HCT116 (cell line): ENCODE data around the gene HSPA2. TPM values are rescaled to one million over a fixed set of nuclear protein-coding genes. Genes with fewer than 3 reads are reported as not detected.

Experiments
- ATAC-seq: fragments of 200-7000 bp; cut with Tn5 transposase; 2 replicates; pipeline ENCODE4 v1.9.1; 2020; ENCODE audit warnings: mild to moderate bottlenecking, moderate library complexity
- BruUV-seq: library from RNA; stranded (reverse); fragments of 400-500 nt; replicated peaks from 2 replicates; lab custom pipeline; 2021; lab: Mats Ljungman, UMichigan
- CTCF ChIA-PET: fragments of 300-600 bp; sonication (Branson Sonifier 250); formaldehyde crosslinking; loops from one replicate; lab custom pipeline; 2021; ENCODE audit warnings: antibody characterized with exemption; lab: Charles Lee
- POLR2A ChIA-PET: fragments of 300-600, 350-600 bp; sonication (Branson Sonifier 250); formaldehyde crosslinking; loops from one replicate; lab custom pipeline; 2021; ENCODE audit warnings: antibody characterized with exemption; lab: Charles Lee
- RAD21 ChIA-PET, 2 experiments: fragments of 300-600 bp; sonication (Branson Sonifier 250); formaldehyde crosslinking; loops; one replicate each; lab custom pipeline; 2023; ENCODE audit warnings: low total read pairs in 2 of 2; ENCODE audit not compliant: uncharacterized antibody in 2 of 2, unreplicated experiment in 2 of 2, low non-redundant PET in 1 of 2; lab: Charles Lee
- DNase-seq: peaks from one replicate; pipeline ENCODE4 v3.0.0-alpha.2; 2010; ENCODE audit warnings: low read depth, low spot score
- H2AFZ ChIP-seq: fragments of 200-600 bp; shearing (Covaris generic), sonication (generic); 2 replicates; pipeline ENCODE4 v1.6.1; 2017; ENCODE audit warnings: low read depth, mixed run types, mixed read lengths, antibody characterized with exemption, low read length; ENCODE audit not compliant: poor library complexity, severe bottlenecking
- H3K27ac ChIP-seq: 2 replicates; pipeline ENCODE4 v1.5.1; 2012; ENCODE audit warnings: low read depth, low read length
- H3K27me3 ChIP-seq: fragments of 200-600 bp; sonication (generic); 2 replicates; pipeline ENCODE4 v1.6.1; 2016; ENCODE audit warnings: mixed run types, low read length, mixed read lengths; ENCODE audit not compliant: insufficient read depth
- H3K36me3 ChIP-seq, 2 experiments: fragments of 200-500 bp in 1 of 2; fragments of 200-600 bp in 1 of 2; sonication (Bioruptor generic) in 1 of 2; sonication (generic) in 1 of 2; 2 replicates each; pipeline versions ENCODE4 v1.5.1 to v1.6.1; 2014 to 2016; ENCODE audit warnings: low read length in 2 of 2, inconsistent platforms in 1 of 2, mixed read lengths in 1 of 2, mixed run types in 1 of 2; ENCODE audit not compliant: insufficient read depth in 2 of 2, control insufficient read depth in 1 of 2
- H3K4me1 ChIP-seq, 2 experiments: fragments of 200-600 bp in 1 of 2; sonication (generic) in 1 of 2; 2 replicates each; pipeline versions ENCODE4 v1.5.1 to v1.6.1; 2012 to 2017; ENCODE audit warnings: low read length in 2 of 2, inconsistent platforms in 1 of 2, mild to moderate bottlenecking in 1 of 2, mixed read lengths in 1 of 2, mixed run types in 1 of 2, moderate library complexity in 1 of 2; ENCODE audit not compliant: insufficient read depth in 2 of 2, control insufficient read depth in 1 of 2
- H3K4me2 ChIP-seq: fragments of 200-600 bp; sonication (generic); 2 replicates; pipeline ENCODE4 v1.6.1; 2017; ENCODE audit warnings: mixed run types, low read length, mixed read lengths
- H3K4me3 ChIP-seq, 2 experiments: fragments of 200-600 bp in 1 of 2; sonication (generic) in 1 of 2; replicated peaks in 1 of 2; 2 replicates each; pipeline ENCODE4 v1.5.1; 2011 to 2016; ENCODE audit warnings: low read length in 2 of 2, control low read depth in 1 of 2, low read depth in 1 of 2, mild to moderate bottlenecking in 1 of 2, mixed read lengths in 1 of 2, mixed run types in 1 of 2
- H3K79me2 ChIP-seq: fragments of 200-600 bp; sonication (generic); 2 replicates; pipeline ENCODE4 v1.6.1; 2017; ENCODE audit warnings: mild to moderate bottlenecking, mixed run types, low read length, moderate library complexity, mixed read lengths; ENCODE audit not compliant: insufficient read depth
- H3K9ac ChIP-seq: fragments of 200-600 bp; sonication (generic); 2 replicates; pipeline ENCODE4 v1.6.1; 2016; ENCODE audit warnings: low read length, mixed read lengths
- H3K9me2 ChIP-seq: fragments of 200-600 bp; sonication (generic), shearing (Covaris generic); 2 replicates; pipeline ENCODE4 v1.6.1; 2017; ENCODE audit warnings: mixed run types, mild to moderate bottlenecking, moderate library complexity; ENCODE audit not compliant: insufficient read depth
- H3K9me3 ChIP-seq, 2 experiments: fragments of 200-500 bp in 1 of 2; fragments of 200-600 bp in 1 of 2; sonication (Bioruptor generic) in 1 of 2; sonication (generic) in 1 of 2; 2 replicates each; pipeline ENCODE4 v1.6.1; 2014 to 2017; ENCODE audit warnings: low read length in 2 of 2, mixed read lengths in 2 of 2, inconsistent platforms in 1 of 2, low read depth in 1 of 2, mild to moderate bottlenecking in 1 of 2, mixed run types in 1 of 2, moderate library complexity in 1 of 2; ENCODE audit not compliant: control insufficient read depth in 1 of 2, insufficient read depth in 1 of 2
- H4K20me1 ChIP-seq: fragments of 200-600 bp; sonication (generic), shearing (Covaris generic); 2 replicates; pipeline ENCODE4 v1.6.1; 2017; ENCODE audit warnings: mixed run types, mild to moderate bottlenecking, moderate library complexity; ENCODE audit not compliant: insufficient read depth
- CEBPB ChIP-seq: IDR thresholded peaks from 2 replicates; pipeline ENCODE4 v1.6.1; 2012; ENCODE audit warnings: low read depth
- EGR1 ChIP-seq: IDR thresholded peaks from 2 replicates; pipeline ENCODE4 v1.6.1; 2012; ENCODE audit warnings: low read depth
- ELF1 ChIP-seq: IDR thresholded peaks from 2 replicates; pipeline ENCODE4 v1.6.1; 2012; ENCODE audit warnings: low read depth, borderline replicate concordance
- EZH2 ChIP-seq: fragments of 200-600 bp; sonication (generic); IDR thresholded peaks from 2 replicates; pipeline ENCODE4 v1.6.1; 2017; ENCODE audit warnings: antibody characterized with exemption, mixed run types
- EZH2phosphoT487 ChIP-seq: fragments of 200-600 bp; IDR thresholded peaks from 2 replicates; pipeline ENCODE4 v1.6.1; 2018; ENCODE audit warnings: antibody characterized with exemption, borderline replicate concordance
- FOSL1 ChIP-seq: IDR thresholded peaks from 2 replicates; pipeline ENCODE4 v1.6.1; 2012; ENCODE audit warnings: low read depth
- JUND ChIP-seq: IDR thresholded peaks from 2 replicates; pipeline ENCODE4 v1.6.1; 2012
- POLR2AphosphoS5 ChIP-seq: IDR thresholded peaks from 2 replicates; pipeline ENCODE4 v1.6.1; 2011; ENCODE audit warnings: mild to moderate bottlenecking, low read depth, low read length, moderate library complexity
- RAD21 ChIP-seq: IDR thresholded peaks from 2 replicates; pipeline ENCODE4 v1.6.1; 2012; ENCODE audit warnings: low read depth, mild to moderate bottlenecking
- REST ChIP-seq: IDR thresholded peaks from 2 replicates; pipeline ENCODE4 v1.6.1; 2012; ENCODE audit warnings: low read depth
- SIN3A ChIP-seq: IDR thresholded peaks from 2 replicates; pipeline ENCODE4 v1.6.1; 2012; ENCODE audit warnings: low read depth
- SP1 ChIP-seq: IDR thresholded peaks from 2 replicates; pipeline ENCODE4 v1.6.1; 2012; ENCODE audit warnings: low read depth
- TCF7L2 ChIP-seq: IDR thresholded peaks from 2 replicates; pipeline ENCODE4 v1.7.0; 2011; ENCODE audit warnings: borderline replicate concordance, inconsistent platforms; ENCODE audit not compliant: insufficient read depth, insufficient read length; ENCODE audit errors: extremely low read depth
- YY1 ChIP-seq: IDR thresholded peaks from 2 replicates; pipeline ENCODE4 v1.6.1; 2011; ENCODE audit warnings: low read length, low read depth, moderate library complexity, mild to moderate bottlenecking; ENCODE audit not compliant: insufficient replicate concordance; ENCODE audit errors: extremely low read depth
- intact Hi-C: fragments of 100-400 bp; cut with micrococcal nuclease; formaldehyde crosslinking; loops from 2 replicates; pipeline ENCODE4 v1.10.0; 2022
- total RNA-seq: library from RNA; stranded (reverse); gene quantifications from one replicate; pipeline ENCODE4 v1.2.1, GENCODE V29; 2021; ENCODE audit not compliant: unreplicated experiment
- TF ChIP-seq, protein P1 (sequence below), 3 experiments: fragments of 200-600 bp in 1 of 3; sonication (generic) in 1 of 3; IDR thresholded peaks in 2 of 3; conservative IDR thresholded peaks in 1 of 3; 2 replicates each; pipeline ENCODE4 v1.5.1; 2012 to 2017; ENCODE audit warnings: low read depth in 2 of 3, low read length in 2 of 3, antibody characterized with exemption in 1 of 3, borderline replicate concordance in 1 of 3, control low read depth in 1 of 3, mild to moderate bottlenecking in 1 of 3, mixed read lengths in 1 of 3, mixed run types in 1 of 3, moderate library complexity in 1 of 3; ENCODE audit not compliant: insufficient read depth in 1 of 3
- TF ChIP-seq, protein P2 (sequence below): IDR thresholded peaks from 2 replicates; pipeline ENCODE4 v1.6.1; 2012

Gene HSPA2
- total RNA-seq, 1 experiment from 2014 or later: 2.5 TPM

- DNase-seq (no peak), ATAC-seq (no peak)
- RAD21 ChIA-PET: no interaction called here
- TF ChIP-seq ELF1 (no peak), SP1 (no peak), CEBPB (no peak), FOSL1 (no peak), EZH2 (no peak), REST (no peak), EGR1 (no peak), YY1 (no peak), TCF7L2 (no peak), RAD21 (no peak), POLR2AphosphoS5 (no peak), EZH2phosphoT487 (no peak), JUND (no peak), SIN3A (no peak)
- TF ChIP-seq, protein P1, sequence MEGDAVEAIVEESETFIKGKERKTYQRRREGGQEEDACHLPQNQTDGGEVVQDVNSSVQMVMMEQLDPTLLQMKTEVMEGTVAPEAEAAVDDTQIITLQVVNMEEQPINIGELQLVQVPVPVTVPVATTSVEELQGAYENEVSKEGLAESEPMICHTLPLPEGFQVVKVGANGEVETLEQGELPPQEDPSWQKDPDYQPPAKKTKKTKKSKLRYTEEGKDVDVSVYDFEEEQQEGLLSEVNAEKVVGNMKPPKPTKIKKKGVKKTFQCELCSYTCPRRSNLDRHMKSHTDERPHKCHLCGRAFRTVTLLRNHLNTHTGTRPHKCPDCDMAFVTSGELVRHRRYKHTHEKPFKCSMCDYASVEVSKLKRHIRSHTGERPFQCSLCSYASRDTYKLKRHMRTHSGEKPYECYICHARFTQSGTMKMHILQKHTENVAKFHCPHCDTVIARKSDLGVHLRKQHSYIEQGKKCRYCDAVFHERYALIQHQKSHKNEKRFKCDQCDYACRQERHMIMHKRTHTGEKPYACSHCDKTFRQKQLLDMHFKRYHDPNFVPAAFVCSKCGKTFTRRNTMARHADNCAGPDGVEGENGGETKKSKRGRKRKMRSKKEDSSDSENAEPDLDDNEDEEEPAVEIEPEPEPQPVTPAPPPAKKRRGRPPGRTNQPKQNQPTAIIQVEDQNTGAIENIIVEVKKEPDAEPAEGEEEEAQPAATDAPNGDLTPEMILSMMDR (IDR thresholded peaks at IDR 0.05 in 2 of 3, conservative IDR thresholded peaks at IDR 0.05 in 1 of 3; ENCODE audit: borderline replicate concordance in 1 of 3, insufficient read depth in 1 of 3, low read depth in 2 of 3, low read length in 2 of 3): no peak
- TF ChIP-seq, protein P2, sequence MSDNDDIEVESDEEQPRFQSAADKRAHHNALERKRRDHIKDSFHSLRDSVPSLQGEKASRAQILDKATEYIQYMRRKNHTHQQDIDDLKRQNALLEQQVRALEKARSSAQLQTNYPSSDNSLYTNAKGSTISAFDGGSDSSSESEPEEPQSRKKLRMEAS: no peak
- Histone ChIP-seq H3K4me2 (no peak overlapping the region), H3K9ac (no peak overlapping the region), H3K79me2 (no peaks in the 10 kb centered on the region), H3K4me3 (no peak overlapping the region), H3K36me3 (no peaks in the 10 kb centered on the region), H3K9me3 (no peaks in the 10 kb centered on the region), H3K27ac (no peak overlapping the region), H2AFZ (no peak overlapping the region), H3K27me3 (no peaks in the 10 kb centered on the region), H4K20me1 (no peaks in the 10 kb centered on the region), H3K4me1 (peaks cover 5 to 6% of the 10 kb centered on the region in 2 experiments), H3K9me2 (no peaks in the 10 kb centered on the region)
- BruUV-seq: no TSS peak
- CTCF ChIA-PET: no interaction called here
- intact Hi-C loops: no loop called here
- POLR2A ChIA-PET: no interaction called here
These were observed 23.2 kb downstream of the HSPA2 start for GRCh38 chr14:64563696-64564095.
